NCI-H526 treated with DMSO at 0.1 percent for 48 hours (cell line): Measurements from ENCODE around the gene DNAH17.

ENCODE experiments used
- DNase-seq: peaks from one replicate; lab custom pipeline; 2025; lab: John Stamatoyannopoulos, UW

The DNAH17 gene

GRCh38 chr17:78411241-78411857 lies 165.8 kb downstream of the DNAH17 start:
- DNase-seq, result no peak

DNA sequence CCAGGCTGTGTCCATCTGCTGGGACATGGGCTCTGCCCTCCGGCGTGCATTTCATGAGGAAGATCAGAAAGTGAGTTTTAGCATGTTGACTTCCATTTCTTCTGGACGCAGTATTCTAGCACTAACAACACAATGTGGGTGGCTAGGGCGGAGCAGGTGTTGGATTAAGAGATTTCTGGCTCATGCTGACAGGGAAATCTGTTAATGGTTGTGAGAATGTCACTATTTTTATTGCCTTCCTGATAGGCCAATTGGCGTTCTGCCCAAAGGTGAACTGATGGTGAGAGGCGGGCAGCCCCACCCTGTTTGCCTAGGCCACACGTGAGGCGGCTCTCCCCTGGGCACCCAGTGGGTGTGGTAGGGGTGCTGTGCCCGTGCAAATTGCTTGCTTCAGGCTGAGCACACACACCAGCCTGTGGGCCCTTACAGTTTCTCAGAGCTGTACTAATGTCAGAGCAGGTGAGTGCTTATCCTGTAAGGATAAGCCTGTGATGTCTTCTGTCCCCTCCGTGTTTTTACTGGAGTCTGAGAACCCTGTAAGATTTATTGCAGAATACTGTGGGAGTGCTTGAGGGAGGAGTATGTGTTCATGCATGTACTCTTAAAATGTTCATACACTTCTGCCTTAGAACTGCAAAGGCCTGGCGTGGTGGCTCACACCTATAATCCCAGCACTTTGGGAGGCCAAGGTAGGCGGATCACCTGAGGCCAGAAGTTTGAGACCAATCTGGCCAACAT lies 167.8 kb downstream of the DNAH17 start:
- DNase-seq, result no peak

GRCh38 chr17:78408476-78409050 lies 168.6 kb downstream of the DNAH17 start:
- DNase-seq, result no peak

GRCh38 chr17:78407387-78408000 lies 169.7 kb downstream of the DNAH17 start:
- DNase-seq, result no peak

DNA sequence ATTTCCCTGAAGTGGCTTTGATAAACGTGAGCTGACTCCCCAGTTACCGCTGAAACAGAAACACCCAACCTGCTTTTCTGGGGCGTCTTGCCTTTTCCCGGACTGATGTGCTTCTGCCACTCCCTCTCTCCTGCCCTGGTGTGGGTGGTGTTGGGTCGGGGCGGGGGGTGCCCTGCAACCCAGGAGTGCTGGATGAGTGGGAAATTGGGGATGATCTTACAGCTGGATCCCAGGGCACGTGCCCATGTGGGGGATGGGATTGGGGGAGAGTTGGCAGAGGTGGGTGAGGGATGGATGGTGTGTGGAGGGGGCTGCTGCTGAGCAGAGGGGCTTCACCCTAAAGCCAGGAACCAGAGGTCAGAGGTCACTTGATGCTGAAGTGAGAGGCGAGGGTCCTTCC lies 170.3 kb downstream of the DNAH17 start:
- no peak for DNase-seq

DNA sequence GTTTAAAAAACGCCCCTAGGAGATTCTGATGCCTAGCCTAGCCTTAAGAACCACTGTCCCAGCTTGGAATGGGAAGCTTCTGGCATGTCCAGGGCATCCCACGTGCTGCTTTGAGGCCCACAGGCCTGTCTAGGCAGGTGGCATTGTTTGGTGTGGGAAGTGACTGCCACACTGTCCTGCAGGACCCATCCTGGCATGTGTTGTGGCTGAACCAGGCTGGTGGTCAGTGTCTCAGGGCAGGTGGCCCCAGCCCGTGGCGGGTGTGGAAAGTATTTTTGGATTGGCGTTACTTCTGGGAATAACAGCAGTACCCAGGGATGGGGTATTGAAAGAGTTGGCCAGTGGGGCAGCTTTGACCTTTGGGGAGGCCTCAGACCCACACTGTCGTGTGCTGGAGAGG lies 170.8 kb downstream of the DNAH17 start:
- no peak for DNase-seq

- no peak for DNase-seq
Observed at GRCh38 chr17:78403822-78404221, 173.4 kb downstream of the DNAH17 start.

DNA sequence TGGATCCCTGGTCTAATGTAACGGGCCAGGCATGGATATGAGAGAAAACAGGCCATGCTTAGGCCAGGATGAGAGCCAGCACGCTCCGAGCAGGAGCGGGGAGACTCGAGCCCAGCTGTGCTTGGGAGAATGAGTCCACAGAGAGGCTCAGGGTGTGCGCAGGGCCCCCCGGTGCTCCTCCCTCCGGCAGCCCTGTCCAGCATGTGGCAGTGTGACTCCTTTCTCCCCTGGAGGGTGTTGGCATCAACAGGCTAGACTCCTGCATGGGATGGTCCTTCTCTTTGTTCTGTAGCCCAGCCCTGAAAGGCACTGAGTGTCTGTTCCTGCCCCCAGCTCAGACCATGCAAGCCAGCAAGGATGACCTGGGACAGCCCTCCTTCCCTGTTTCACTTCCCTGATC lies 175.3 kb downstream of the DNAH17 start:
- no peak for DNase-seq

DNA sequence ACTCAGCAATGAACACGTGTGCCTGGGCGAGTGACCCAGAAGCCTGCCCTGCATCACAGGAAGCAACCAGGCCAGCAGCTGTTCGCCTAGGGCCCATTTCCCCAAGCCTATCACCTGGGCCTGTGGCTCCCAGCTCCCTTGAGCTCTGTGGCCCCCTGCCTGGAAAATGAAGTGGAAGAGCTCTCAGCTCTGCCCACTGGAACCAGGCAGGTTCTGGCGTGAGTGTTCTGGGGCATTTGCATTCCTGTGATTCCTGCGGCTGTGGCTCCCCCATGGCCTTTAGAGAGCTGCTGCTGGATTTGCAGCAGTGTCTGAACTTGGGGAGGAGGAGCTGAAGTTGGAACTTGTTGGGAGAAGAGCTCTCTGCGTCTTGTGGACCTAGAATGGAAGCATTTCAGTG lies 175.9 kb downstream of the DNAH17 start:
- DNase-seq, result no peak

DNA sequence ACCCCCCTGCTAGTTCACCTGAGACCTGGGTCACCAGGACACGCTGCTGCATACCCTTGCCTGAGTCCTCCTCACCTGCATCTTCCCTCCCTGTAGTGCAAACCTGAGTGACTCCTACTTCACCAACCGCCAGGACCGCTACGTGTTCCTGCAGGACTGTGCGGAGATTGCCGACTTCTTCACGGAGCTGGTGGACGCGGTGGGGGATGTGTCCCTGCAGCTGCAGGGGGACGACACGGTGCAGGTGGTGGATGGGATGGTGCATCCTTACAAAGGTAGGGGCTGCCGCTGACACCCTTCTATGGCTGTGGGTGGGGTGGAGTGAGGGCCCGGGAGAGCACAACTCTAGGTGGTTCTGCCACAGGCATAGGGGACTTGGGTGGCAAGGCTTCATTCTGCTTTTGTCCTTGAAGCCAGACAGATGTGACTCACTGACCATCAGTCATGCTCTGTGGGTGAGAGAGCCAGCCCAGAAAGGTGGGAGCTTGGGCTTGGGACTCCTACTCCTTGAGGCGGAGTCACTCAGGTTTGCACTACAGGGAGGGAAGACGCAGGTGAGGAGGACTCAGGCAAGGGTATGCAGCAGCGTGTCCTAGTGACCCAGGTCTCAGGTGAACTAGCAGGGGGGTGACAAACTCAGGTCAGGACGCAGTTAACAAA lies 176.5 kb downstream of the DNAH17 start:
- DNase-seq, result no peak

GRCh38 chr17:78399693-78400144 lies 177.5 kb downstream of the DNAH17 start:
- DNase-seq, result no peak

DNA sequence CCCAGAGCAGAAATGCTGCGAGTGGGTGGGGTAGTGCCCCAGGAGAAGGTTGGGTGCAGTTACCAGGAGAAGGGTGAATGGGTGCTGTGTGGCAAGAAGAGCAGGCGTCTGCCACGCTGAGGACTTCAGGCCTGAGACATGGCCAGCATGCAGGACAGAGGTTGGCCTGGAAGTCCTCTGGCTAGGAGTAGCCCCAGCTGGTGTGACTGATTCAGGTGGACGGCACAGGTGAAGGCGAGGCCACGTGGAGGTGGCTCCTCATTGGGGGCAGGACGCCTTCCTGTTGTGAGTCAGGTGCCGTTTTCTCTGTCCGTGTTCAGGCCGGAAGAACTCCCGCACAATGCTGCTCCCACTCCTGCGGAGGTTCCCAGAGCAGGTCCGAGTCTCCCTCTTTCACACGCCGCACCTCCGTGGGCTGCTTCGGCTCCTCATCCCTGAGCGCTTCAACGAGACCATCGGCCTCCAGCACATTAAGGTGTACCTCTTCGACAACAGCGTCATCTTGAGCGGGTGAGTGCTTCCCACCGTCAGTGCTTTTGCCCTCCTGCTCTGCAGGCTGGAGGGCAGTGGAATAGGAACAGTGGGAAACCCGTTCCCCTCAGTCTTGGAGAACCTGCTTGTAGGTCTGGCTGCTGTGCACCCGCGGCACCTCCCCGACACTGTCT lies 178.0 kb downstream of the DNAH17 start:
- DNase-seq, result no peak

GRCh38 chr17:78398390-78398789 lies 178.8 kb downstream of the DNAH17 start:
- DNase-seq, result no peak

DNA sequence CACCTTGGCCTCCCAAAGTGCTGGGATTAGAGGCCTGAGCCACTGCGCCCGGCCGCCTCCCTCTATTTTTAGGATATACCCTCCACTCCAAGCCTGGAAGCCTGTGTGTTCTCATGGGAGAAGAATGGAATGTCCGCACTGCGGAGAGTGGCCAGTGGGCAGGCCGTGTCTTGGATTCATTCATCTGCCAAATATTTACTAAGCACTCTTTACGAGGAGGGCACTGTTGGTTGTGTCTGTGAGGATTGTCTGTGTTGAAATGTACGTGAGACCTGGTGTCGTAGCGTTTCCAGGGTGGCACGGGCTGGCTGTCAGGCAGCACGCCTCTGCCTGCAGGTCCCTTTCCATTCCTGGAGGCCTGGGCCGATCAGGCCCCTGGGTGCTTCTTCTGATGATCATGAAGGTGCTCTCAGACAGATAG lies 179.5 kb downstream of the DNAH17 start:
- no peak for DNase-seq

- DNase-seq, result no peak
Observed at GRCh38 chr17:78396441-78397337, 180.5 kb downstream of the DNAH17 start.

GRCh38 chr17:78395155-78395554 lies 182.0 kb downstream of the DNAH17 start:
- no peak for DNase-seq

GRCh38 chr17:78394209-78394608 lies 183.0 kb downstream of the DNAH17 start:
- DNase-seq, result peak; percentile 78

- DNase-seq, result no peak
Observed at GRCh38 chr17:78393575-78393974, 183.6 kb downstream of the DNAH17 start.

GRCh38 chr17:78392295-78392694 lies 184.9 kb downstream of the DNAH17 start:
- no peak for DNase-seq

- DNase-seq, result no peak
Observed at GRCh38 chr17:78391843-78392242, 185.4 kb downstream of the DNAH17 start.

DNA sequence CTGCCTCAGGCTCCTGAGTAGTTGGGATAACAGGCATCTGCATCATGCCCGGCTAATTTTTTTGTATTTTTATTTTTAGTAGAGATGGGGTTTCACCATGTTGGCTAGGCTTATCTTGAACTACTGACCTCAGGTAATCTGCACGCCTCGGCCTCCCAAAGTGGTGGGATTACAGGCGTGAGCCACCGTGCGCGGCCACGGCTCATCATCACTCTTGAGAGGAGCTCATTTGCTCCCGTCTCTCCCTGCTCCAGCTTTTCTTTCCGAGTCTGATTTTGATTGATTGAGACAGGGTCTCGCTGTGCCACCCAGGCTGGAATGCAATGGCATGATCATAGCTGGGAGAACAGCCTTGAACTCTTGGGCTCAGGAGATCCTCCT lies 186.2 kb downstream of the DNAH17 start:
- DNase-seq, result no peak
